PC-9 (cell line): ENCODE data around the gene CDK12.

Experiments
- CTCF ChIP-seq: fragments of 200-600 bp; sonication (generic); conservative IDR thresholded peaks from 2 replicates; pipeline ENCODE4 v1.6.1; 2017; ENCODE audit warnings: mixed run types, antibody characterized with exemption, mild to moderate bottlenecking, moderate library complexity
- EZH2 ChIP-seq: fragments of 200-600 bp; sonication (generic); IDR thresholded peaks from 2 replicates; pipeline ENCODE4 v1.8.0; 2017; ENCODE audit warnings: antibody characterized with exemption, low read depth

GRCh38 chr17:39530513-39530912 lies 69.2 kb downstream of the CDK12 start:
- TF ChIP-seq CTCF (no peak), EZH2 (no peak)
